GM19468 (cell line): ENCODE measurements around the gene FRMPD3.
"Not testable (repeated sequence)": the region's sequence is repeated elsewhere in the genome, so short reads cannot be mapped to it uniquely, and the experiment has no call there.

Experiments used
- ATAC-seq: cut with Tn5 transposase; IDR thresholded peaks from one replicate; pipeline ENCODE4 v1.9.1; 2021; ENCODE audit warnings: mild to moderate bottlenecking, moderate library complexity, moderate number of reproducible peaks; ENCODE audit not compliant: unreplicated experiment; ENCODE audit errors: extremely low read depth

Gene FRMPD3

DNA sequence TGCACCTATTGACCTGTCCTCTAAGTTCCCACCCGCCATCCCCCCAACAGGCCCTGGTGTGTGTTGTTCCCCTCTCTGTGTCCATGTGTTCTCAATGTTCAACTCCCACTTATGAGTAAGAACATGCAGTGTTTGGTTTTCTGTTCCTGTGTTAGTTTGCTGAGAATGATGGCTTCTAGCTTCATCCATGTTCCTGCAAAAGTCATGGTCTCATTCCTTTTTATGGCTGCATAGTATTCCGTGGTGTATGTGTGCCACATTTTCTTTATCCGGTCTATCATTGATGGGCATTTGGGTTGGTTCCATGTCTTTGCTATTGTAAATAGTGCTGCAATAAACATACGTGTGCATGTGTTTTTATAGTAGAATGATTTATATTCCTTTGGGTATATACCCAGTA lies 22.0 kb downstream of the FRMPD3 start:
- ATAC-seq = not testable (repeated sequence)

DNA sequence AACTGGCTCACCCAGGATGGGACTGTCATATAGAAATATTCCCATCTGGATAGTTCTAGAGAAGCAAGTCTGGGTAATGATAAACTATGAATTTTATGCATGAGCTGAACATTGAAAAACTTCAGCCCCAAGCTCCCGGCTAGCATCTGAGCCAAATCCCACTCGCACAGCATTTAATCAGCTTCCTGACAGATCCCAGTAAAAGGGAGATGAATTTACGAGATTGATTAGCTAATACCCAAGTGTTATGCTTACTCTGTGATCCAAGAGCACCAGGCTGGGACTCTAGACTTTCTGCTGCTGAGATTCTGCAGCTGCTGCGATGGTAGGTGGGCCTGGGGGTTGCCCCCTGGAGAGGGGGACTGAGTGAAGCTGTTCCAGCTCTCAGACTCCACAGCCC lies 28.0 kb downstream of the FRMPD3 start:
- no peak for ATAC-seq

DNA sequence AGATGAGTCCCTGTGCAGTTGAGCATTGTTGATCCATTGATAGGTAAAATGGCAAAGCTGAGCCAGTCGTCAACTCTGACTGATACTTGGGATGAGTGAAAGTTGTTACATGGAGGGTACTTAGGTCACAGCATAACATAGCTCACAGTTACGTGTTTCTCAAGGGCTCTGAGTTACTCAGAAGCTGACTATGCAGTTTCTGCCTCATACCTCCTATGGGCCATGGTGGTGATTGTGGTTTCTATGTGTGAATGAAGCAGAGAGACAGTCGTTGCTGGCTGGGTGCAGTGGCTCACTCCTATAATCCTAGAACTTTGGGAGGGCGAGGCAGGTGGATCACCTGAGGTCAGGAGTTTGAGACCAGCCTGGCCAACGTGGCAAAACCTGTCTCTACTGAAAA lies 30.8 kb downstream of the FRMPD3 start:
- ATAC-seq = no peak

DNA sequence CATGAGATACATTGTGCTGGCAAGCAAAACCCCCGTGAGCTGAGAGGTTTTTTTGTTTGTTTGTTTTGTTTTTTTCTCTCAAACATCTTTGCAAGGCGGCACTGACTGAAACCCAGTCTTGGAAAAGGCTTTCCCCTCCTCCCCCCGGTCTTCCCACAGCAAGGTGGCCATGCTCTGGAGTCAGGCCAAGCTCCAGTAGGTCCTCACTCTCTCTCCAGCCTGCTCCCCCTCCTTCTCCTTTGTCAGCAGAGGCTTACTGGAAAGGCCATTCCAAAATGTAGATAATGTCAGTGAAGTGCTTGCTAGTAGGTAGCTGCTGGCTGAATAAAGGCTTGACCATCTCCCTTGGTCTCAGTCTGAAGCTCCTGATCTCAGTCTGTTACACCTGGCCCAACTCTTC lies 32.6 kb downstream of the FRMPD3 start:
- no peak for ATAC-seq

DNA sequence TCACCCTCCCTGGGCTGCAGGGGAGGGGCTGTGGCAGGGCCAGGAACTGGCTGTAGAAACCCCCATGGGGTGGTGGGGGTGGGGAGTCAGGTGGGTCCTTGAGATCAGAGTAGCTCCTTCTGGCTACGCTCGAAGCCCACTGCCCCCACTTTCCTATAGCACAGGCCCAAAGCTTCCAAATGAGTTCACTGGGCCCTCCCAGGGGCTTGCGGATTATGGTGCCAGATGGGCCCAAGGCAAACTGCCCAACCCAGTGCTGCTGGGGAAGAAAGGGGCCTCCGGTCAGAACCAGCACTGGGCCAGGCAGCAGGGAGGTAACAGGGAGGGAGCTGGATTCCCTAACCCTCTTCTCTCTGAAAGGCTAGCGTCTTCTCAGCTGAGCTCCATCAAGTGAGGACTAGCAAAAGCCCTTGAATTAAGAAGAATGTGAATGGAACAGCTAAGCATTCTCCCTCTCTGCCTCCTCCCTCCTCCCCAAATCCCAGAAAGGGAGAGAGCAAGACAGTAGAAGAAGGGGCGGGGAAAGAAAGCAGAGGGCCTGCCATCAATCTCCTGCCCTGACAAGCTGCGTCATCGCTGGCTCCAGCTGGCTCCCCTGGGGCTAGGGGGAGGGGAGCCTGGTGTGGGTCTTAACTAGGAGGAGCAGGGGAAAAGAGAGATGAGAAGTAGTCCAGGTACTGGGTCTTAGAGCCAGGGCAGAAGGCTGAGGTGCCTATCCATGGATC lies 34.7 kb downstream of the FRMPD3 start:
- ATAC-seq = no peak

DNA sequence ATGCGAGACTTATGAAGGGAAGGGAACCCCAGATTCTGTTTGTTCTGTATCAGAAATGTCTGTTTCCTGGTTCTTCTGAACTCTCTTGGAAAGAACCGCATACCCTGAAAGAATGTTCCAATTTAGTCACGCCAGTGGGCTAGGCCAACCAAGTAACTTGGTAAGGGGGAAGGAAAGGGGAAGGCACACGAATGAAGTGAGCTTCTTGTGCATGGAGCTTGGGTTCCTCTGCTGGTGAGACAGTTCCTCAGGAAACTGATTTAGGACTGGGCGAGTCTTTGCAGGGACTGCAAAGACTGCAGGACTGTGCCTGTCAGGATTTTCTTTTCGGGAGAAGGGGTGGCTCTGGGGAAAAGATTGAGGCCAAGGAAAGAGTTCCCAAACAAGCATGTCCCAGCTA lies 35.6 kb downstream of the FRMPD3 start:
- no peak for ATAC-seq

DNA sequence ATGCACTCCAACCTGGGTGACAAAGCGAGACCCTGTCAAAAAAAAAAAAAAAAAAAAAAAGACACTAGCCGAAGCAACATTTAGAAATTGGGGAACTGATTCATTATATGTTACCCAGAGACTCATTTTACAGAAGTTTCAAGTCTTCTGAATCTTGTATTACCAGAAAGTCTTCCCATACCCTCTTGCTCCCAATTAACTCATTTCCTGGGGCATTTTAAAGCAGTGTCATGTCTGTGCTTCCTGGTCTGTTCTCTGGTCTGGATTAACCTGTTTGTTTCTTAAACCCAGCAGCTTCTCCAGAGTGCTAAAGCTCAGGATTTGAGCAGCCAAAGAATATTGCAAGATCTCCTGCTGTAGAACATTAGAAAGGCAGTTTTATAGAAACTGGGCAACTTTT lies 43.7 kb downstream of the FRMPD3 start:
- ATAC-seq = no peak

DNA sequence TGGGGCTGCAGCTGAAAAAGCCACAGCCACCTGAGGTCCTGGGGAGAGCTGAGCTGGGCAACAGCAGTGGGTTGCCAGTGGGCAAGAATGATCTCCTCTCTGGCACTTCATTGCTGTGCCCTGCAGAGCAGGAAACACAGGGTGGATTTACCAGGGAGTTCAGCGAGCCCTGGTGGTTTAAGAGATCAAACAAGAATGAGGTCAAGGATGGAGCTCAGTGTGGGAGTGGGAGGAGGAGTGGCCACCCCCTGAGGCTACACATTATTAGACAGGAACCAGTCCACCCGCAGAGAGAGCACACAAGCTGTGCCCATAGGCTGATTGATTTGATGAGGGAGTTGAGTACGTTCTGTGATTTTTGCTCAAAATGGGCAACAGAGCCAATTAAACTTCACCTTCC lies 47.3 kb downstream of the FRMPD3 start:
- no peak for ATAC-seq
